ENCODE results near the gene FCF1.

- TF ChIP-seq POLR2A (IDR thresholded peaks at IDR 0.05) (no peak), POLR2AphosphoS5 (IDR thresholded peaks at IDR 0.05) (no peak), CTCF (IDR thresholded peaks at IDR 0.05 in 8 of 11, conservative IDR thresholded peaks at IDR 0.05 in 3 of 11) (no peak)
Measured at GRCh38 chr14:74763803-74764531, 51.0 kb downstream of the FCF1 start.

Data from spleen (tissue), 7 donors.